HUES6 (cell line): ENCODE data around the gene SNN.

Experiments used
- H3K27ac ChIP-seq: 2 replicates; pipeline ENCODE4 v1.7.0; 2013; ENCODE audit warnings: low read depth, mild to moderate bottlenecking, low read length, inconsistent platforms
- H3K27me3 ChIP-seq: 2 replicates; pipeline ENCODE4 v1.6.1; 2013; ENCODE audit warnings: low read length; ENCODE audit not compliant: control insufficient read depth, insufficient read depth
- H3K36me3 ChIP-seq: 2 replicates; pipeline ENCODE4 v1.6.1; 2013; ENCODE audit warnings: low read length; ENCODE audit not compliant: control insufficient read depth, insufficient read depth
- H3K4me1 ChIP-seq: 2 replicates; pipeline ENCODE4 v1.6.1; 2013; ENCODE audit warnings: low read length; ENCODE audit not compliant: control insufficient read depth, insufficient read depth
- H3K4me3 ChIP-seq: 2 replicates; pipeline ENCODE4 v1.5.1; 2013; ENCODE audit warnings: low read depth, low read length
- H3K9ac ChIP-seq: one replicate; pipeline ENCODE4 v1.6.1; 2013; ENCODE audit warnings: mild to moderate bottlenecking, low read length
- H3K9me3 ChIP-seq: 2 replicates; pipeline ENCODE4 v1.6.1; 2013; ENCODE audit warnings: low read depth, low read length; ENCODE audit not compliant: control insufficient read depth, insufficient read depth

SNN gene

DNA sequence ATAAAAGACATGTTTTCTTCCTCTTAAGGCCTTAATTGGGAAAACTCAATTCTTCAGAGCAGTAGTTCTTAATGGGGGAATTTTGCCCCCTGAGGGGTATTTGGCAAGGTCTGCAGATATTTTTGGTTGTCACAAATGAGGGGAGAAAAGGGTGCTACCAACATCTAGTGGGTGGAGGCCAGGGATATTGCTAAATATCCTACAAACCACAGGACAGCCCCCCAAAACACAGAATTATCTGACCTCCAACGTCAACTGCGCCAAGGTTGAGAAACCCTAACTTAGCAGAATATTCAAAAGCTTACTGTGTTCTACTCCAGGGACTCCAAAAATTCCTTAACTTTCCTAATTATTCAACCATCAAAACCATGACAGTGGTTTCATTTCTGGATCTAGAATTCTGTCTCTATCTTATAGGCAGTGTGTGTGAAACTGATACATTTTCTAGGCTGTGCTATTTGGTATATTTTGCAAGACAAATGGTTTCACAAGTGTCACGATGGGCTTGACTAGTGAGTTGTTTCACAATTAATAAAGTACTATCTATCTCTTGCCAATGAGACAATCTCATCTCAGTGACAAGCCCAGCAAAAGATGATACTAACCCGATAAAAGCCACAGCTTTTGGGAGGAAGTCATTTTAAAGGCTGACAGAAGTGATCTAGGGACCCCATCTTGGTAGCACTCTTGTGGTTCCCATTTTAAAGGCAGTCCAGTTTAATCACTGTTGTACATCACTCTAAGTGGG, 59.7 kb downstream of the SNN start:
- Histone ChIP-seq H3K4me1 (no peaks in the 10 kb centered on the region), H3K9me3 (no peaks in the 10 kb centered on the region), H3K4me3 (no peak overlapping the region), H3K36me3 (peaks cover 53% of the 10 kb centered on the region), H3K27me3 (no peaks in the 10 kb centered on the region), H3K27ac (no peak overlapping the region), H3K9ac (no peak overlapping the region)
